ENCODE data around the gene SYMPK.

SYMPK gene

DNA sequence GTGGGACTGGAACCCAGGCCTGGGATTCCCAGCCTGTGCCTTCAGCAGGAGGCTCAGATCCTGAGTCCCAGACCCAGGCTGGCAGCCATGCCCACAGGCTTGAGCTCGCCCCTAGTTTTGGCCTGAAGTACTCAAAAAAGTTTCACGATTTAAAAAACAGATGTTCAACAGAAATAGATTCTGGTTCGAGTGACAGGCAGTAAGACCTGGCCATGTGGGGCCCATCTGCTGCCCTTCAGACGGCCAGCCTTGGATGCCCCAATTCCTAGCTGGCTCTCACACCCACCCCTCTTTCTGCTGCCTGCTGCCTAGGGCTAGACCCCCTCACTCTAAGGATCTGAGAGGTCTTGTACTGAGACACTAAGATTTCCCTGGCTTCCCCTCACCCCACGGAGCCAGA is 77.8 kb downstream of the SYMPK start:
- H3K4me3 ChIP-seq (ENCODE audit: low read depth, low read length): no peak overlapping the region
- H3K9ac ChIP-seq: no peak overlapping the region
- H2AFZ ChIP-seq: no peak overlapping the region
- peaks cover 2% of the 10 kb centered on the region for H3K79me2 ChIP-seq
- no peak overlapping the region for H3K27ac ChIP-seq
- H3K9me3 ChIP-seq (ENCODE audit: control insufficient read depth, low read length): no peaks in the 10 kb centered on the region
- TF ChIP-seq, protein P1, sequence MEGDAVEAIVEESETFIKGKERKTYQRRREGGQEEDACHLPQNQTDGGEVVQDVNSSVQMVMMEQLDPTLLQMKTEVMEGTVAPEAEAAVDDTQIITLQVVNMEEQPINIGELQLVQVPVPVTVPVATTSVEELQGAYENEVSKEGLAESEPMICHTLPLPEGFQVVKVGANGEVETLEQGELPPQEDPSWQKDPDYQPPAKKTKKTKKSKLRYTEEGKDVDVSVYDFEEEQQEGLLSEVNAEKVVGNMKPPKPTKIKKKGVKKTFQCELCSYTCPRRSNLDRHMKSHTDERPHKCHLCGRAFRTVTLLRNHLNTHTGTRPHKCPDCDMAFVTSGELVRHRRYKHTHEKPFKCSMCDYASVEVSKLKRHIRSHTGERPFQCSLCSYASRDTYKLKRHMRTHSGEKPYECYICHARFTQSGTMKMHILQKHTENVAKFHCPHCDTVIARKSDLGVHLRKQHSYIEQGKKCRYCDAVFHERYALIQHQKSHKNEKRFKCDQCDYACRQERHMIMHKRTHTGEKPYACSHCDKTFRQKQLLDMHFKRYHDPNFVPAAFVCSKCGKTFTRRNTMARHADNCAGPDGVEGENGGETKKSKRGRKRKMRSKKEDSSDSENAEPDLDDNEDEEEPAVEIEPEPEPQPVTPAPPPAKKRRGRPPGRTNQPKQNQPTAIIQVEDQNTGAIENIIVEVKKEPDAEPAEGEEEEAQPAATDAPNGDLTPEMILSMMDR (IDR thresholded peaks at IDR 0.05): no peak
- no peaks in the 10 kb centered on the region for H3K36me3 ChIP-seq (ENCODE audit: control insufficient read depth, insufficient read depth, low read length)
- peaks cover 5% of the 10 kb centered on the region for H3K4me1 ChIP-seq
- H3K27me3 ChIP-seq (ENCODE audit: control insufficient read depth, insufficient read depth, low read length): no peaks in the 10 kb centered on the region
- H3K4me2 ChIP-seq (ENCODE audit: low read length): no peak overlapping the region

DNA sequence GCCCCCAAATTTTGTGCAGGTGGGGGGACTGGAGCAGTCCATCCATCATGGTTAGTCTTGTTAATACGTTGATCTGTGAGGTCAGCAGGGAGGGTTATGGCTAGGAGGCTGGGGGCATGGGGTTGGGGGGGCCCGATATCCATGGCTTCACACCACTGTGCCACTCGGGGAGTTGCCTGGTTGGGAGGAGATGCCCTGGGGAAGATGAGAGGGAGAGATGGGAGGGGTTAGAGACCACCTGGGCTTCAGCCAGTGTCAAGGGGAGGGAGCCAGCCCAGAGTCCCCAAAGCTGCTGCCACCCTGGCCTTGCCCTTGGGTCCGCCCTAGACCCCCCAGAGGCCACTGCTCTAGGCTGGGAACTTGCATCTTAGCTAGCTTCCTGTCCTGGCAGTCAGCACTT is 78.9 kb downstream of the SYMPK start:
- H3K27ac ChIP-seq: no peak overlapping the region
- TF ChIP-seq, protein P1 (IDR thresholded peaks at IDR 0.05): no peak
- H3K4me2 ChIP-seq (ENCODE audit: low read length): no peak overlapping the region
- no peaks in the 10 kb centered on the region for H3K36me3 ChIP-seq (ENCODE audit: control insufficient read depth, insufficient read depth, low read length)
- no peak overlapping the region for H3K4me3 ChIP-seq (ENCODE audit: low read depth, low read length)
- H3K9ac ChIP-seq: no peak overlapping the region
- H3K79me2 ChIP-seq: peaks cover 2% of the 10 kb centered on the region
- peaks cover 10% of the 10 kb centered on the region for H3K4me1 ChIP-seq
- H2AFZ ChIP-seq: no peak overlapping the region
- no peaks in the 10 kb centered on the region for H3K9me3 ChIP-seq (ENCODE audit: control insufficient read depth, low read length)
- no peaks in the 10 kb centered on the region for H3K27me3 ChIP-seq (ENCODE audit: control insufficient read depth, insufficient read depth, low read length)

GRCh38 chr19:45782820-45783785 is 79.8 kb downstream of the SYMPK start:
- no peak overlapping the region for H2AFZ ChIP-seq
- H3K9me3 ChIP-seq (ENCODE audit: control insufficient read depth, low read length): no peaks in the 10 kb centered on the region
- H3K4me2 ChIP-seq (ENCODE audit: low read length): no peak overlapping the region
- H3K4me3 ChIP-seq (ENCODE audit: low read depth, low read length): no peak overlapping the region
- H3K36me3 ChIP-seq (ENCODE audit: control insufficient read depth, insufficient read depth, low read length): no peaks in the 10 kb centered on the region
- H3K27me3 ChIP-seq (ENCODE audit: control insufficient read depth, insufficient read depth, low read length): no peaks in the 10 kb centered on the region
- H3K27ac ChIP-seq: peak overlapping the region; percentile 39
- no peak overlapping the region for H3K9ac ChIP-seq
- peaks cover 10% of the 10 kb centered on the region for H3K4me1 ChIP-seq
- TF ChIP-seq, protein P1 (IDR thresholded peaks at IDR 0.05): no peak
- H3K79me2 ChIP-seq: peaks cover 2% of the 10 kb centered on the region

DNA sequence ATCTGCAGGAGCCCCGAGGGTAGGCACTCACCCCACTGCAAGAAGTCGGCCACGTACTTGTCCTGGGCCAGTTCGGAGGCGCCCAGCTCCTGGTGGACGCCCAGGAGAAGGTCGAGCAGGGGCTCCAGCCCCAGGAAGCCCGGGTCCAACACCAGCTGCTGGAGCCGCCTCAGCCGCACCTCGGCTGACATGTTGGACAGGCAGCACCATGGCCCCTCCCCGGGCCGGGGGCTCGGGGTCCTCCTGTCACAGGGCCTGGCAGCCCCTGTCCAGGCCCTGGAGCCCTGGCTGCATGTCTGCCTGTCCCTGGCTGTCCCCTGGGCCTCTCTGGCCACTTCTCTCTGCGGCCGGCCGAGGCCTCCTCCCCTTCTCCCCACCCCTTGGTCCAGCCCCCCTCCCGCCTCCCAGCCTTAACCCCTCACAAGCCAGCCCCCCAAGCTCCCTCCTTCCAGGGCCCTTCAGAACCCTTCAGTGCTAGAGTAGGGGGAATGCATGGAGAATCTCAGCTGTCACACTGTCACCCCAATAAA is 80.7 kb downstream of the SYMPK start, which contains the start of gene DMPK:
DMPK (minus strand) TSS at position 329 of the 530 bp plus-strand sequence; CDS start at position 191, 138 bp downstream.
- TF ChIP-seq, protein P1 (IDR thresholded peaks at IDR 0.05): no peak
- no peaks in the 10 kb centered on the region for H3K27me3 ChIP-seq (ENCODE audit: control insufficient read depth, insufficient read depth, low read length)
- peaks cover 10% of the 10 kb centered on the region for H3K4me1 ChIP-seq
- no peaks in the 10 kb centered on the region for H3K9me3 ChIP-seq (ENCODE audit: control insufficient read depth, low read length)
- no peak within 1 kb of the TSS for H3K9ac ChIP-seq
- no peaks in the 10 kb centered on the region for H3K36me3 ChIP-seq (ENCODE audit: control insufficient read depth, insufficient read depth, low read length)
- no peak within 1 kb of the TSS for H3K4me3 ChIP-seq (ENCODE audit: low read depth, low read length)
- no peak within 1 kb of the TSS for H2AFZ ChIP-seq
- H3K4me2 ChIP-seq (ENCODE audit: low read length): no peak within 1 kb of the TSS
- peak within 1 kb of the TSS; percentile 39 for H3K27ac ChIP-seq
- peaks cover 2% of the 10 kb centered on the region for H3K79me2 ChIP-seq
